Activated T-helper 9 cell treated with anti-CD3 and anti-CD28 coated beads, Interleukin-2, amount 50 U/mL, for 16 hours (primary cell): ENCODE measurements around the gene MRPS16.
"Not testable (repeated sequence)": the region's sequence is repeated elsewhere in the genome, so short reads cannot be mapped to it uniquely, and the experiment has no call there.

Experiments used
- DNase-seq: peaks from one replicate; pipeline ENCODE4 v3.0.0-alpha.2; 2020; ENCODE audit warnings: low read depth

MRPS16 gene

DNA sequence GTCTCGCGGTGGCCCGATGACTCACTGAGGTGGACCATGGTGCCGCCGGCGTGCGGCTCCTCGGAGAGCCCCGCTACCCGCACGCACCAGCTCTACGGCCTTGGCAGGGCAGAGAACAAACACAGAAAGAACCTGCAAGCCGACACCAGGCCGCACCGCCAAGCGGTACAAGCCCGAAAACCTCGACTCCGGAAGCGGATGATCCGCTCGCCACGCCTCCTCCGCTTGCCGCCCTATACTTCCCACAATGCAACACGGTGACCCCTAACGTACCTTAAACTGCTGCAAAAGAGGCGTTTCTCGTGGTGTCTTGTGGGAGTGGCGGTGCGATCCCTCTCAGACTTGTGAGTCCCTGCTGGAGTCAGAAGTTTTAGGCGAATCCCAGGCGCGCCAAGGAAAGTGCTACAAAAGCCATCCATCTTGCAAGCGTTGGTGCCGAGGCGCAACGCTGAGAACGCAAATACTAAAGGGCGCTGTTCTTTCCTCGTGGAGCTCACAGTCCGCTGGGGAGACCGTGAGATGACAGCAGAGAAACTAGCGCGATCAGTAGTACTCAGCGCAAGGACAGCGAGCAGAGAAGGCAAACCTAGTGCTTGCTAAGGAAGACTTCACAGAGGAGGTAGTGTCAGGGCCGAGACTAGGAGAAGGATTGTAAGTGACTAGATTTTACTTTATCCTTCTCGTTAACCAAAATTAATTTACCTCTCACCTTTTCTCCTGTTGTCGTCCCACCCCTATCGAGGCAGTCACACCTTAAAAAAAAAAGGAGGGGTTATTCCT, at the start of gene MRPS16:
TSS of gene MRPS16 (minus strand) at position 200 of the 780 bp plus-strand sequence. CDS start at position 38, 162 bp downstream.
- peak; percentile 87 for DNase-seq

- DNase-seq = no peak
These were observed 44.5 kb upstream of the MRPS16 start for GRCh38 chr10:73296946-73297345.

DNA sequence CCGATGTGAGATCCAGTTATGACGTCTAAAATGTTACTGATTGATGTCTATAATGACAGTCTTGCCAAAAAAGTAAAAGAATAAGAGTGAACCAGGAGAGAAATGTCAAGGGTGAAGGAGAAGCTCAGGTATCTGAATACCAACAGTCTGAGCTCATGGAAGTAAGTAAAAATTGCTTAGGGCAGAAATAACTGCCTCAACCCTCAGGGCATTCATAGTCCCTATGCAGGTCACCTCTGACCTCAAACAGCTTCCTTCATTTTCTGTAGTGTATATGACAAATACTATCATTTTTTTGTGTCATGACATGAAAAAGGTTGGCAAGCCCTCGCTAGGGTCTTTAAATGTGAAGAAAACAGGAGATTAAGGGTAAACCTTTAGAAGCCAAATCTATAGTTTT, 41.0 kb upstream of the MRPS16 start:
- DNase-seq = no peak

GRCh38 chr10:73289958-73290357, 37.5 kb upstream of the MRPS16 start:
- no peak for DNase-seq

DNA sequence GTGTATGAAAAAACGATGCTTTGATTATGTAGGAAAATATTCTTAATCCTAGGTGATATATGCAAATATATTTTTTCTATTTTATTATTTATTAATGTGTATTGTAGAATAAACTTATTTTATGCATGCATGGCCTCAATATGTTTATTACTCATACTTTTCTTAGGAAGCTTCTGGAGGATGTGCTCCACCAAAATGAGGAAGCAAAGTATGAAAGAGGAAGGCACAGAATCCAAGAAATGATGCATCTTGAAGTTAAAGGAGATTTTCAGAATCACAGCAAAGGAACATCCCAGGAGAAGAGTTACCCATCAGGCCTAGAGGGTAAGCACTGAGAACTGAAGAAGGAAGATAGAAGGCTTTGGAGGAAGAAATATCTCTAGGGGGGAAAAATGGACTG, 35.0 kb upstream of the MRPS16 start:
- no peak for DNase-seq

- no peak for DNase-seq
These were observed 28.7 kb upstream of the MRPS16 start for GRCh38 chr10:73281097-73281496.

GRCh38 chr10:73264423-73264822, 12.0 kb upstream of the MRPS16 start:
- DNase-seq = no peak

DNA sequence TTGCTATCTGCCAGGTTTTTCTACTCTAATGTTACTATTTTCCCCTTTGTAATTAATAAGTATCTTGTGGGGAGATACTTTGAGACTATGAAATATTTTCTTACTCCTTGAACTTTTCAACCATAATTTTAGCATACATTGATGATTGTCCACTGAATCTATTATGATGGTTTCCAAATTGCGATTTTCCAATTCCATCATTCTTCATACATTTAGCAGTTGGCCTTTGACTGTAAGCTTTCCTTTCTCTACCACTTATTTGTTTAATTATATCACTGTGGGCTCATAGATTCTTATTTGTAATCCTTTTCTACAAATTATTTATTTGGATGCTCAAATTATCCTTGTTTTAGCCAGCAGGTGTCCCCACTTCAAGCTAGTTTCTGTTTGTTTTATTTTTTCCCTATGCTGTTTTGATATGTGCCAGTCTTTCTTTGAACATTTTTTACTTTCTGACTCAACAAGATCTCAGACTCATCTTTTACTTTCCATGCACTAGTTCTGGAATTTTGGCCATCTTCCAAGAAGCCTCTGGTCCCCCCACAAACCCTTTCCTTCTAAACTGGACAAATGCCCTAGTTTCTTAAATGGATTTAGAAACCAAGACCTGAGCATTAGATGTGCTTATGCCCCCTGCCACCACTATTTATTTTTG, 11.4 kb upstream of the MRPS16 start:
- no peak for DNase-seq

GRCh38 chr10:73262880-73263555, 10.6 kb upstream of the MRPS16 start:
- DNase-seq = no peak

- DNase-seq = no peak
These were observed 9.8 kb upstream of the MRPS16 start for GRCh38 chr10:73262105-73262730.

DNA sequence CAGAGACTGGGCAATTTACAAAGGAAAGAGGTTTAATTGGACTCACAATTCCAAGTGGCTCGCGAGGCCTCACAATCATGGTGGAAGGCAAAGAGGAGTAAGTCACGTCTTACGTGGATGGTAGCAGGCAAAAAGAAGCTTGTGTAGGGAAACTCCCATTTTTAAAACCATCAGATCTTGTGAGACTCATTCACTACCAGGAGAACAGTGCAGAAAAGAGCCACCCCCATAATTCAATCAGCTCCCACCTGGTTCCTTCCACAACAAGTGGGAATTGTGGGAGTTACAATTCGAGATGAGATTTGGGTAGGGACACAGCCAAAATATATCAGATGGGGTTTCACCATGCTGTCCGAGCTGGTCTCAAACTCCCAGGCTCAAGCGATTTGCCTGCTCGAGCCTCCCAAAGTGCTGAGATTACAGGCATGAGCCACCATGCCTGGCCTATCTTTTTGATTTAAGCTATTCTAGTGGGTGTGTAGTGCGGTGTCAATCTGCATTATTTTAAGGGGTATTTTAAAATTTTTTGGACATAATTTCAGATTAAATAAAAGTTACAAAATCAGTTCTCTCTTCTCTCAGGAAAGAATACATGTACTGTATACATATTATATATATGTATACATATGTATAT, 9.0 kb upstream of the MRPS16 start:
- DNase-seq = no peak

DNA sequence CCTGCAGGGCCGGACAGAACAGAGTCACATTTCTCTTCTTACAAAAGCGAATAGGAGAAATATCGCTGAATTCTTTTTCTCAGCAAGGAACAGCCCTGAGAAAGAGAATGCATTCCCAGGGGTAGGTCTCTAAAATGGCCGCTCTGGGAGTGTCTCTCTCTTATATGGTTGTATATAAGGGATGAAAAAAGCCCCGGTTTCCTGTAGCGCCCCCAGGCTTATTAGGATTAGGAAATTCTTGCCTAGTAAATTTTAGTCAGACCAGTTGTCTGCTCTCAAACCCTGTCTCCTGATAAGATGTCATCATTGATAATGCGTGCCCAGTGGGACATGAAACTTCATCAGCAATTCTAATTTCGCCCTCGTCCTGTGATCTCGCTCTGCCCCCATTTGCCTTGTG, 6.2 kb upstream of the MRPS16 start:
- not testable (repeated sequence) for DNase-seq

DNA sequence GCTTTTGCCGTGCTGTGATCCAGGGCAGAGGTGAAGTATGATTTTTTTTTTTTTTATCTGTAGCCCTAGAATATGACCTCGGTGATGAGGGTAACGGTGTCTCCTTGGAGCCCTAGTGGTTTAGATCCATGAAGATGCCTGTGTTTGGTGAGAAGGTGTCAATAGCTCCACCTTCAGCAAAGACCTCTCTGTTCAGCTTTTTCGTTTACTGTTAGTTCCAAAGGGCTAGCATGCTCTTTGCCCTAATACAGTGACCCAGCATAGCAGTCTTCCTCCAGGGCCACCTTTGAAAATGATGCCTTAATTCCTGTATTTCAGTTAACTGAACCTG, 746 bp upstream of the MRPS16 start:
- no peak for DNase-seq

- no peak for DNase-seq
These were observed 580 bp downstream of the MRPS16 start for GRCh38 chr10:73251683-73252444.

DNA sequence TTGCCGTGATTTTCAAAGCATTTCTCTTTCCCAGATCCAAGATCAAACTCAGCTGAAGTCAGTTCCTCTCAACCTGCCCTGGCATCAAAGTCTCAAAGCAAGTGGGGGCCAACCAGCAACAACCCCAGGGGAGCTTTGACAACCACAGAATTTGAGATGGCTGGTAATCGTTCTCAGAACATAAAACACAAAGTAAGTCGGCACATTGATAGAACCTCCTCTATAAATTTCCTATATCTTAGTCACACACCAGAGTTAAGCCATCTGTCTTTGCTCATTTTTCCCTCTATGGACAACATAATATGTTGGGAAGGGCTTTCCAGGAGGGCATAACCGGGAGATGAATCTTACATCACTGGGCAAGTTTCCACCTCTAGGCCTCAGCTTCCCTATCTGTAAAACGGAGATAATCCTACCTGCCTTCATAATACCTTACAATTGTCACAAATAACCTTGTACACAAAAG, 4.2 kb downstream of the MRPS16 start:
- DNase-seq = no peak

DNA sequence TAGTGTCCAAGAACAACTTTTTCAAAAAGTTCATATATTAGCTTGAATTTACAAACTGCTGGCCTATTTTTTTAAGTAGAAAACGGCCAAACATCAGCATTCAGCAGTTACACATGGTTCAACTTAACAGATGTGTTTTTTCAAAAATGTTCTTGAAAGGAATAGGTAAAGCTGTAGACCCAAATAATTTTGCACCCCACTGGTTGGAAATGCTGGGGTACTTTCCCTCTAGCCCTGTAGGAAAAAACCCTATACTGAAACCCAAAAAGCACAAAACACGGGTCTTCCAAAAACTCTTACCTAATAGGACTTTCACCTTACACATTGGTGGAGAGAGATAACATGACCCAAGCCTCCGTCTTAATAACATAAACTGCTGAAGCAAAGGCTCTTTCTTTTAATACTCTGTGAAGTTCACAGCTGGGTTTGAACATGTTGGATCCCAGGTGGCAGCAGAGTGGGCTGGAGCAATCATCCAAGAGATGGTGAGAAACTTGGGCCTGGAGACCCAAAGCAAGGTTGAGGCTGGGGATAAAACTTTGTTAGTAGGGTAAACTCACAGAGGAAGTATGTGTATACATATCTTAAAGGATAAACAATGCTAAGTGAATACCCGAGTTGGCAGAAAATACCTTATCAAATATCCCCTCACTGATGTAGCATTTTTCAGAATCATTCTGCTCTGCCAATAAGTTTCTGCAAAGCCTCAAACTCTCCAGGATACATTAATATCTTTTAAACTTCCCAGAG, 4.8 kb downstream of the MRPS16 start:
- no peak for DNase-seq

DNA sequence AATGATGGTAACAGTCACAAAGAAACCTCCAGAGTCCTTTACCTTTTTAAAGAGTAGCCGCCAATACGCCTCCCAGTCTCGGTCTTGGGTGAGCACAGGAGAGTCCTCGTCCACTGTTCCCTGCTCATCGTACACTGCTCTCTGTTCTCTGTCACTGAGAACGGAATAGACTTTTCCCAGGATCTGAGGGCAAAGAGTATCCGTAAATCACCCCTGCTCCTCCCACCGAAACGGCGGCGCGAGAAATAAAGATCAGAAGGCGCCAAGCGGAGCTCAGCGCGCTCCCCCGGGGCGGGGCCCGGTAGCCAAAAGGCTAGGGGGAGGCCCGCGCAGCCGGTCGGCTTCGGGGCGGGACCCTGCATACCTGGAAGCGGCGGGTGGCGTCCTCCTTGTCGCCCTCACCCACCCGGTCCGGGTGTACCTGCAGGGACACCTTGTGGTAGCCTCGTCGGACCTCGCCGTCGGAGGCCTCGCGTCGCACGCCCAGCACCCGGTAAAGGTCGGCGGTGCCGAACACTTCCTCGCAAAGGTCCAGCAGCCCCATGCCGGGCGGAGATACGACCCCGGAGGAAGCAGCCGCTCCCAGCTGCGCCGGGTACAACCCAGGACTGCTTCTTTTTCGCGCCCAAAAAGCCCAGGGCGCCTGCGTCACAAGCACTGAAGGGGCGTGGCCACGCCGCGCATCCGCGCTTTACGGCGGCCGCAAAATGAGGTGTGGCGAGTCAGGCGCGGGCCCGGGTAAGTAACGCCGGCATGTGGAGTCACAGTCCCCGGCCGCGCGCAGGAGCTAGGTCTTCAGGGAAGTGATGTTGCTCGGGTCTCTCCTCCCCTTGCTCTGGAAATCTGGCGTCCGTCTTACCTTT, 5.6 kb downstream of the MRPS16 start, which contains the start of gene DNAJC9:
TSS of gene DNAJC9 (minus strand) at position 610 of the 863 bp plus-strand sequence. CDS start at position 544, 66 bp downstream.
- peak; percentile 96 for DNase-seq

GRCh38 chr10:73246322-73246645, 6.2 kb downstream of the MRPS16 start:
- DNase-seq = no peak

- DNase-seq = no peak
These were observed 7.5 kb downstream of the MRPS16 start for GRCh38 chr10:73244866-73245477.
